Mucosa of rectum (tissue), 2 donors: ENCODE measurements around the gene SMARCC1.

Experiments
- H3K27ac ChIP-seq, 2 donors: one replicate each; pipeline ENCODE4 v1.7.0; 2013; ENCODE audit warnings: inconsistent platforms in 2 of 2, low read depth in 2 of 2, low read length in 2 of 2
- H3K27me3 ChIP-seq, 2 donors: one replicate each; pipeline ENCODE4 v1.7.0; 2013; ENCODE audit warnings: low read length in 2 of 2; ENCODE audit not compliant: control insufficient read depth in 2 of 2, insufficient read depth in 2 of 2
- H3K36me3 ChIP-seq, 2 donors: one replicate each; pipeline ENCODE4 v1.7.0; 2013; ENCODE audit warnings: low read length in 2 of 2; ENCODE audit not compliant: control insufficient read depth in 2 of 2, insufficient read depth in 2 of 2
- H3K4me1 ChIP-seq, 2 donors: one replicate each; pipeline ENCODE4 v1.7.0; 2013; ENCODE audit warnings: low read length in 2 of 2, mild to moderate bottlenecking in 1 of 2; ENCODE audit not compliant: control insufficient read depth in 2 of 2, insufficient read depth in 2 of 2
- H3K4me3 ChIP-seq, 2 donors: one replicate each; pipeline ENCODE4 v1.7.0; 2013; ENCODE audit warnings: low read length in 2 of 2
- H3K9ac ChIP-seq, 2 donors: one replicate each; pipeline ENCODE4 v1.7.0; 2013; ENCODE audit warnings: low read length in 2 of 2, low read depth in 1 of 2, mild to moderate bottlenecking in 1 of 2
- H3K9me3 ChIP-seq, 2 donors: one replicate each; pipeline ENCODE4 v1.7.0; 2013; ENCODE audit warnings: low read length in 2 of 2; ENCODE audit not compliant: control insufficient read depth in 2 of 2
- donor health status: healthy.
- donor health status: Normal muscosa, but diverticular disease.

Gene SMARCC1

GRCh38 chr3:47645551-47645950 is 136.1 kb downstream of the SMARCC1 start:
- H3K4me1 ChIP-seq = peaks cover 0 to 13% of the 10 kb centered on the region in 2 donors
- H3K36me3 ChIP-seq = peaks cover 12% of the 10 kb centered on the region in 2 donors
- H3K9me3 ChIP-seq = no peaks in the 10 kb centered on the region
- H3K4me3 ChIP-seq = no peak overlapping the region
- H3K9ac ChIP-seq = no peak overlapping the region
- no peak overlapping the region for H3K27ac ChIP-seq
- no peaks in the 10 kb centered on the region for H3K27me3 ChIP-seq

- H3K27ac ChIP-seq = no peak overlapping the region
- H3K4me1 ChIP-seq = peaks cover 0 to 13% of the 10 kb centered on the region in 2 donors
- H3K9me3 ChIP-seq = no peaks in the 10 kb centered on the region
- peaks cover 8 to 16% of the 10 kb centered on the region in 2 donors for H3K36me3 ChIP-seq
- H3K4me3 ChIP-seq = no peak overlapping the region
- H3K9ac ChIP-seq = no peak overlapping the region
- no peaks in the 10 kb centered on the region for H3K27me3 ChIP-seq
Observed at GRCh38 chr3:47643092-47643491, 138.6 kb downstream of the SMARCC1 start.

GRCh38 chr3:47641739-47642138 is 140.0 kb downstream of the SMARCC1 start:
- Histone ChIP-seq H3K27ac (no peak overlapping the region), H3K9ac (no peak overlapping the region), H3K4me3 (no peak overlapping the region), H3K27me3 (no peaks in the 10 kb centered on the region), H3K36me3 (peaks cover 8 to 21% of the 10 kb centered on the region in 2 donors), H3K4me1 (peaks cover 0 to 4% of the 10 kb centered on the region in 2 donors), H3K9me3 (no peaks in the 10 kb centered on the region)

GRCh38 chr3:47636921-47637320 is 144.8 kb downstream of the SMARCC1 start:
- H3K9me3 ChIP-seq = no peaks in the 10 kb centered on the region
- no peak overlapping the region for H3K4me3 ChIP-seq
- no peak overlapping the region for H3K27ac ChIP-seq
- H3K27me3 ChIP-seq = no peaks in the 10 kb centered on the region
- H3K9ac ChIP-seq = no peak overlapping the region
- H3K4me1 ChIP-seq = peaks cover 0 to 2% of the 10 kb centered on the region in 2 donors
- H3K36me3 ChIP-seq = peaks cover 28 to 44% of the 10 kb centered on the region in 2 donors

- H3K4me3 ChIP-seq = no peak overlapping the region
- H3K4me1 ChIP-seq = peaks cover 0 to 2% of the 10 kb centered on the region in 2 donors
- no peak overlapping the region for H3K27ac ChIP-seq
- H3K27me3 ChIP-seq = no peaks in the 10 kb centered on the region
- no peak overlapping the region for H3K9ac ChIP-seq
- no peaks in the 10 kb centered on the region for H3K9me3 ChIP-seq
- peaks cover 33 to 46% of the 10 kb centered on the region in 2 donors for H3K36me3 ChIP-seq
Observed at GRCh38 chr3:47636225-47636624, 145.5 kb downstream of the SMARCC1 start.

- H3K9ac ChIP-seq = no peak overlapping the region
- H3K36me3 ChIP-seq = peaks cover 38 to 50% of the 10 kb centered on the region in 2 donors
- H3K27ac ChIP-seq = no peak overlapping the region
- no peaks in the 10 kb centered on the region for H3K27me3 ChIP-seq
- H3K4me1 ChIP-seq = peaks cover 0 to 2% of the 10 kb centered on the region in 2 donors
- H3K9me3 ChIP-seq = no peaks in the 10 kb centered on the region
- no peak overlapping the region for H3K4me3 ChIP-seq
Observed at GRCh38 chr3:47635536-47635935, 146.2 kb downstream of the SMARCC1 start.

- no peak overlapping the region for H3K9ac ChIP-seq
Observed at GRCh38 chr3:47634996-47635395, 146.7 kb downstream of the SMARCC1 start.

GRCh38 chr3:47630810-47631209 is 150.9 kb downstream of the SMARCC1 start:
- no peaks in the 10 kb centered on the region for H3K27me3 ChIP-seq
- peaks cover 43 to 59% of the 10 kb centered on the region in 2 donors for H3K36me3 ChIP-seq
- no peaks in the 10 kb centered on the region for H3K4me1 ChIP-seq
- H3K27ac ChIP-seq = no peak overlapping the region
- H3K4me3 ChIP-seq = no peak overlapping the region
- H3K9me3 ChIP-seq = no peaks in the 10 kb centered on the region
- no peak overlapping the region for H3K9ac ChIP-seq

More at GRCh38 chr3:47634996-47635395, 146.7 kb downstream of the SMARCC1 start:
- Histone ChIP-seq H3K27me3 (no peaks in the 10 kb centered on the region), H3K27ac (no peak overlapping the region), H3K9me3 (no peaks in the 10 kb centered on the region), H3K4me1 (peaks cover 0 to 2% of the 10 kb centered on the region in 2 donors), H3K36me3 (peaks cover 42 to 54% of the 10 kb centered on the region in 2 donors), H3K4me3 (no peak overlapping the region)

- no peaks in the 10 kb centered on the region for H3K27me3 ChIP-seq
- H3K4me1 ChIP-seq = no peaks in the 10 kb centered on the region
- no peak overlapping the region for H3K4me3 ChIP-seq
- no peak overlapping the region for H3K27ac ChIP-seq
- H3K9me3 ChIP-seq = no peaks in the 10 kb centered on the region
- H3K9ac ChIP-seq = no peak overlapping the region
- peaks cover 35 to 53% of the 10 kb centered on the region in 2 donors for H3K36me3 ChIP-seq
Observed at GRCh38 chr3:47629770-47630169, 151.9 kb downstream of the SMARCC1 start.

GRCh38 chr3:47628426-47628825 is 153.3 kb downstream of the SMARCC1 start:
- no peak overlapping the region for H3K27ac ChIP-seq
- peaks cover 27 to 48% of the 10 kb centered on the region in 2 donors for H3K36me3 ChIP-seq

More at GRCh38 chr3:47628426-47628825, 153.3 kb downstream of the SMARCC1 start:
- no peaks in the 10 kb centered on the region for H3K4me1 ChIP-seq
- no peaks in the 10 kb centered on the region for H3K9me3 ChIP-seq
- no peak overlapping the region for H3K4me3 ChIP-seq
- H3K27me3 ChIP-seq = no peaks in the 10 kb centered on the region
- H3K9ac ChIP-seq = no peak overlapping the region
